HT1080 (cell line): ENCODE data around the gene RXFP3. TPM values are rescaled to one million over a fixed set of nuclear protein-coding genes. Genes with fewer than 3 reads are reported as not detected.

ENCODE experiments used
- DNase-seq: peaks from one replicate; pipeline ENCODE4 v3.0.0-alpha.2; 2015; ENCODE audit warnings: low read depth
- small RNA-seq: library from RNA; depleted of rRNA; stranded (forward); fragments of <200 nt; gene quantifications from one replicate; pipeline ENCODE3, GENCODE V24; 2014
- total RNA-seq: library from RNA; depleted of rRNA; stranded (reverse); fragments of >200 nt; shearing (Covaris generic); gene quantifications from 2 replicates; pipeline ENCODE4 v1.2.3, GENCODE V29; 2014; rRNA removed

The RXFP3 gene
- total RNA-seq, 1 experiment from 2014 or later: 0.13 TPM

GRCh38 chr5:33980030-33980429, 43.8 kb downstream of the RXFP3 start:
- DNase-seq: no peak

GRCh38 chr5:33981408-33982162, 45.4 kb downstream of the RXFP3 start:
- DNase-seq: peak; percentile 36

GRCh38 chr5:33984178-33984577, 48.0 kb downstream of the RXFP3 start:
- no peak for DNase-seq

- DNase-seq: no peak
These were observed 48.5 kb downstream of the RXFP3 start, which contains the start of gene SLC45A2 for GRCh38 chr5:33984671-33985124. TSS of gene SLC45A2 (minus strand) at chr5:33984693. CDS start at chr5:33984583, 110 bp downstream.

GRCh38 chr5:33985447-33985846, 49.3 kb downstream of the RXFP3 start:
- no peak for DNase-seq

Small RNA genes within 50 kb of the gene (small RNA-seq; reads per million reads assigned to genes)
- not detected for gene RNU6-923P

Other genes starting within 250 kb of the RXFP3 start
- 0.10 TPM in 2 replicates for gene ADAMTS12, start 44.4 kb upstream of the RXFP3 start, total RNA-seq
- not detected in 2 replicates for gene SLC45A2, start 48.3 kb downstream of the RXFP3 start, total RNA-seq
- gene AMACR, start 71.7 kb downstream of the RXFP3 start, total RNA-seq: 10.6 and 12.8 TPM in 2 replicates
- 0.21 TPM in 1 of 2 replicates, not detected in the other for gene C1QTNF3, start 106.8 kb downstream of the RXFP3 start, total RNA-seq